Muscle of leg (tissue), 11 donors: Measurements from ENCODE around the gene ISOC1. TPM values are rescaled to one million over a fixed set of nuclear protein-coding genes. Genes with fewer than 3 reads are reported as not detected.

Source experiments
- DNase-seq: peaks from one replicate; pipeline ENCODE4 v3.0.0; 2013
- H3K27ac ChIP-seq: one replicate; pipeline ENCODE4 v1.5.1; 2013; ENCODE audit warnings: mild to moderate bottlenecking, low read length, control low read depth
- H3K27me3 ChIP-seq: one replicate; pipeline ENCODE4 v1.6.1; 2013; ENCODE audit warnings: low read length; ENCODE audit not compliant: control insufficient read depth, insufficient read depth
- H3K36me3 ChIP-seq: one replicate; pipeline ENCODE4 v1.6.1; 2013; ENCODE audit warnings: low read length; ENCODE audit not compliant: control insufficient read depth, insufficient read depth
- H3K4me1 ChIP-seq: one replicate; pipeline ENCODE4 v1.6.1; 2013; ENCODE audit warnings: low read length; ENCODE audit not compliant: control insufficient read depth, insufficient read depth
- H3K4me3 ChIP-seq: one replicate; pipeline ENCODE4 v1.5.1; 2013; ENCODE audit warnings: low read length, control low read depth
- H3K9me3 ChIP-seq: replicated peaks from 2 replicates; pipeline ENCODE4 v1.6.1; 2013; ENCODE audit warnings: low read depth, low read length; ENCODE audit not compliant: control insufficient read depth
- WGBS: methylation state at CpG from one replicate; pipeline ENCODE4 v1.1.5; 2013; ENCODE audit warnings: missing lambda C conversion rate; ENCODE audit not compliant: insufficient coverage; 5-methylcytosine and 5-hydroxymethylcytosine counted together
- polyA plus RNA-seq, 8 donors: library from polyadenylated mRNA; unstranded; fragments of 120-200 nt; gene quantifications; one replicate each; pipeline versions ENCODE4 v1.2.1 to v1.2.3, GENCODE V29; 2013; ENCODE audit warnings: inconsistent platforms in 1 of 8, low replicate concordance in 1 of 8; ENCODE audit not compliant: insufficient read length in 8 of 8, insufficient read depth in 1 of 8
- total RNA-seq: library from RNA; stranded (reverse); fragments of 120-200 nt; gene quantifications from one replicate; pipeline ENCODE4 v1.2.4, GENCODE V29; 2013

ISOC1 gene
- total and polyA plus RNA-seq, 9 donors = 18.1 to 35.3 (median 27.2) TPM

GRCh38 chr5:129122560-129122959 lies 28.0 kb downstream of the ISOC1 start:
- H3K4me3 ChIP-seq = no peak overlapping the region
- no peaks in the 10 kb centered on the region for H3K36me3 ChIP-seq
- no peaks in the 10 kb centered on the region for H3K9me3 ChIP-seq
- H3K27ac ChIP-seq = no peak overlapping the region
- no peaks in the 10 kb centered on the region for H3K27me3 ChIP-seq
- peaks cover 3% of the 10 kb centered on the region for H3K4me1 ChIP-seq
- DNase-seq = no peak

DNA sequence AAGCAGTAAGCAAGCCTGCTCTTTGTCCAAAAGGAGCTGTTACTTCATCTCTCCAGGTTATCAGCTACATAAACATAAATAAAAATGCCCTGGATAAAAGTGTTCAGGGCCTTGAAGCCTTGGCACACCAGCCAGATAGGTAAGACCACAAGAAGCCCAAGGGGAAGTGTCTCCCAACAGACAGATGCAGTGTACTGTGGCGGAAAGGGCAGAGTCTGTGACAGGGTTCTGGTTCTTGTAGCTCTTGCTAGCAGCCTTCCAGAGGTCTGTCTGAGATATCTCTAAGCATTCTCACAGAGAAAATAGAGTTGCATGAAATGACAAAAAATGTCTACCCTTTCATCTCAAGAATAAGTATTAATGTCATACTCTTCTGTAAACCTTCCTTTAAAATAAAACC lies 30.1 kb downstream of the ISOC1 start:
- no peaks in the 10 kb centered on the region for H3K27me3 ChIP-seq
- no peak overlapping the region for H3K4me3 ChIP-seq
- H3K36me3 ChIP-seq = no peaks in the 10 kb centered on the region
- DNase-seq = no peak
- H3K9me3 ChIP-seq = no peaks in the 10 kb centered on the region
- no peaks in the 10 kb centered on the region for H3K4me1 ChIP-seq
- no CpG with 5 or more reads among the region's 1 CpG for WGBS
- H3K27ac ChIP-seq = no peak overlapping the region

DNA sequence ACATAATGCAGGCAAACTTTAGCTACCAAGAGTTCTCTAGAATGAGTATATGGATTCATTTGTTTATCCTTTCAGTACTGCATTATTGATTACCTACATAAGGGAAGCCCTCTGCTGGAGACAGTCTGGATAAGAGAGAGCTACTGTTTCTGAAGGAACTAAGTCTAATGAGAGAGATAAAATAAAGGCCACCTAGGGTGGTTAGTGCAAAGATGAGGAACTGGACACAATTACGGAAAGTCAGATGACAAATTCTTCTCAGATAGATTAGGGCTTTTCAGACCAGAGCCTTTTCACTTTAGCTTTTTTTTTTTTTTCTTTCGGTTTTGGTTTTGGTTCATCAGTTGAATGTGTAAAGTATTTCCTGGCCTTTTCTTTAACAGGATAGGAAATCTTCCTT lies 31.3 kb downstream of the ISOC1 start:
- no peak for DNase-seq
- Histone ChIP-seq H3K27me3 (no peaks in the 10 kb centered on the region), H3K27ac (no peak overlapping the region), H3K9me3 (no peaks in the 10 kb centered on the region), H3K36me3 (no peaks in the 10 kb centered on the region), H3K4me1 (no peaks in the 10 kb centered on the region), H3K4me3 (no peak overlapping the region)
- WGBS = no CpG with 5 or more reads among the region's 2 CpGs

DNA sequence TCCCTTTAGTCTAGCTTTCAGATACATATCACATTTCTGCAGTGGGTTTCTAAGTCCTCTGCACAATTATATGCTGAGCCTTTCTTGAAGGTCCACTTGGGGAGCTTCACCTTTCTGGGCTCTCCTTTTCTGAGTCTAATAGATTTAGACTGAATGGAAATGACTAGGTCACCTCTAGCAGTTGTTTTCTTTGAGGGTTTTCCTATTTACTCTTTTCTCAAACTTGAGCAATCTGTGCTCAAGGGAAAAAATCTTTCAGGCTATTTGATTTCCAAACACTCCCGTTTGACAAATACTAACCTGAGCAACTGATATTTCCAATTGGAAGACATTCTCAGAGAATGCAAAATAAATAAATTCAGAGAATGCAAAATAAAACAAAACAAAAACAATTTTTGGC lies 39.0 kb downstream of the ISOC1 start:
- Histone ChIP-seq H3K4me3 (no peak overlapping the region), H3K9me3 (no peaks in the 10 kb centered on the region), H3K4me1 (no peaks in the 10 kb centered on the region), H3K27me3 (no peaks in the 10 kb centered on the region), H3K27ac (no peak overlapping the region), H3K36me3 (no peaks in the 10 kb centered on the region)
- no peak for DNase-seq
- WGBS = no CpG with 5 or more reads among the region's 1 CpG

- DNase-seq = no peak
- Histone ChIP-seq H3K27me3 (no peaks in the 10 kb centered on the region), H3K4me3 (no peak overlapping the region), H3K4me1 (no peaks in the 10 kb centered on the region), H3K9me3 (no peaks in the 10 kb centered on the region), H3K36me3 (no peaks in the 10 kb centered on the region), H3K27ac (no peak overlapping the region)
These were observed 41.1 kb downstream of the ISOC1 start for GRCh38 chr5:129135633-129136032.

GRCh38 chr5:129137637-129138036 lies 43.1 kb downstream of the ISOC1 start:
- H3K4me3 ChIP-seq = no peak overlapping the region
- H3K4me1 ChIP-seq = no peaks in the 10 kb centered on the region
- no peaks in the 10 kb centered on the region for H3K9me3 ChIP-seq
- DNase-seq = no peak
- H3K36me3 ChIP-seq = no peaks in the 10 kb centered on the region
- H3K27me3 ChIP-seq = no peaks in the 10 kb centered on the region
- H3K27ac ChIP-seq = no peak overlapping the region

DNA sequence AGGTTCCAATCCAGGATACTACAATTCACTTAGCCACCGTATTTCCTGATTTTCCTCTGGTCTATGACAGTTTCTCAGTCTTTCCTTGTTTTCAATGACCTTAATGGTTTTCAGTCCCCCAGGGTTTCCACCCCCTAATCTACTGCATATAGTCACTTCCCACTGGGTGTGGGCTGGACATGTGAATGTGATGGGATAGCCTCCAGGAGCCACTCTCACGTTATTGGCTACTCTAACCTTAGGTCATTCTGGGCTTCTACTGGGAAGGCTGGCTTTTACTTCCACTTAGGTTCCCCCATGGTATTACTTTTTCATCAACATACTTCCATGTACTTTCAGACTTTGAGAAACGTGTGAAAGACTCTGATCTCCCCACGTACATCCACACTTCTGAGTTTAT lies 46.5 kb downstream of the ISOC1 start:
- 60% methylated on average over 2 of the region's 4 CpGs for WGBS
- Histone ChIP-seq H3K4me1 (no peaks in the 10 kb centered on the region), H3K27ac (no peak overlapping the region), H3K27me3 (no peaks in the 10 kb centered on the region), H3K4me3 (no peak overlapping the region), H3K36me3 (no peaks in the 10 kb centered on the region), H3K9me3 (no peaks in the 10 kb centered on the region)
- peak; percentile 37 for DNase-seq

GRCh38 chr5:129141696-129142095 lies 47.1 kb downstream of the ISOC1 start:
- Histone ChIP-seq H3K27ac (no peak overlapping the region), H3K36me3 (no peaks in the 10 kb centered on the region), H3K27me3 (no peaks in the 10 kb centered on the region), H3K4me1 (no peaks in the 10 kb centered on the region), H3K4me3 (no peak overlapping the region), H3K9me3 (no peaks in the 10 kb centered on the region)
- no CpG with 5 or more reads among the region's 2 CpGs for WGBS
- DNase-seq = peak; percentile 87

DNA sequence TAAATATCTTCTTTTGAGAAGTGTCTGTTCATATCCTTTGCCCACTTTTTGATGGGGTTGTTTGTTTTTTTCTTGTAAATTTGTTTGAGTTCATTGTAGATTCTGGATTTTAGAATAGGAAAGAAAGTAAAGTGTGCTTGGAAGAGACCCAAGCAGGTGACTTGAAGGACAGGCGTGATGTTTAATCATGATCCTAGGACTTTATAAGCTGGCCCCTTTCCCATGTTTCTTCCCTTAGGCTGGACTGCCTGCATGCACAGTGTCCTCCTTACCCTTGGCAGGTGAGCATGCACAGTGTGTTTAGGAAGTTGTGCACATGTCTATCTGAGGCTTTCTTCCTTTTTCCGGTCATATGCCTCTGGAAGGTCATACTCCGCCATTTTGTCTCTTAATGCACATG lies 61.3 kb downstream of the ISOC1 start:
- WGBS = 60% methylated on average over 2 of the region's 3 CpGs
- H3K27ac ChIP-seq = no peak overlapping the region
- DNase-seq = no peak
- H3K9me3 ChIP-seq = no peaks in the 10 kb centered on the region
- H3K36me3 ChIP-seq = no peaks in the 10 kb centered on the region
- H3K4me1 ChIP-seq = no peaks in the 10 kb centered on the region
- no peak overlapping the region for H3K4me3 ChIP-seq
- no peaks in the 10 kb centered on the region for H3K27me3 ChIP-seq

DNA sequence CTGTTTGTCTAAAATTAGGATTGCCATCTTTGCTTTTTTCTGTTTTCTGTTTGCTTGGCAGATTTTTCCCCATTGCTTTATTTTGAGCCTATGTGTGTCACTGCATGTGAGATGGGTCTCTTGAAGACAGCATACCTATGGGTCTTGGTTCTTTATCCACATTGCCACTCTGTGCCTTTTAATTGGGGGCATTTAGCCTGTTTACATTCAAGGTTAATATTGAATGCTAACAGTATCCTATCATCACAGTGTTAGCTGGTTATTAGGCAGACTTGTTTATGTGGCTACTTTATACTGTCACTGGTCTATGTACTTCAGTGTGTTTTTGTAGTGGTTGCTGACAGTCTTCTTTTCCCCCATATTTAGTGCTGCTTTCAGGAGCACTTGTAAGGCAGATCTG lies 67.3 kb downstream of the ISOC1 start:
- DNase-seq = no peak
- Histone ChIP-seq H3K4me3 (no peak overlapping the region), H3K4me1 (no peaks in the 10 kb centered on the region), H3K9me3 (peaks cover 6% of the 10 kb centered on the region), H3K36me3 (no peaks in the 10 kb centered on the region), H3K27ac (no peak overlapping the region), H3K27me3 (no peaks in the 10 kb centered on the region)
